Measurements from ENCODE around the gene CYP46A1. TPM values are rescaled to one million over a fixed set of nuclear protein-coding genes. Genes with fewer than 3 reads are reported as not detected.
"Not testable (repeated sequence)": the region's sequence is repeated elsewhere in the genome, so short reads cannot be mapped to it uniquely, and the experiment has no call there.

CYP46A1 gene
- total RNA-seq, 1 donor from 2014 or later: 1.1 TPM

DNA sequence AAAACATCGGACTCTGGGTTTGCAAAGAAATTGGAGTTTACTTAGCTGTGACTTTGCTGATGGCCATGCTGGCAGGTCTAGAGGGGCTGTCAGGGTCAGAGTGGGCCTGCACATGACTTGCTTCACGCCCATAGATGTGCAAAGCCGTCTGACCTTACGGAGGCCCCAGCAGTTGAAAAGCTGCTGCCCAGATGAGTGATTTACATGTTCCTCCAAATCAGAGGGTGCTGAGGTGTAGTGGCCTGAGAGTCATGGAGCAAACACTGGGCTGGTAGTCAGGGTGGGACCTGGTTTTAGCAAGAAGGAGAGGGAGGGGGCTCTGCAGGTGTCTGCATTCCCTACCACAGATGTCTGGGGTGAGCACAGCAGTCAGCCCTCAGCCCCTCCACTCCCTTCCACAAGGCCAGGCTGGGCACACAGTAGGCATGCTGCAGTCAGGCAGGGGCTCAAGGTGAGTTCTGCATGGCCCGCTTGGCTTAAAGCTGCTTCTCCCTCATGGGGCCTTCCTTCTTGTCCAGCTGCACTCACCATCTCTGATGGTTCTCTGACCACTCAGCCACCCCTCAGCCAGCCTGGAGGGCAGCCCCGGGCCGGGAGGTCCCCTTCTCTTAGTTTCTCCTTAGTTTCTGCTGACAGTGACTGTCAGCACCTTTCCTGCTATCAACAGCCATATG lies 74.9 kb downstream of the CYP46A1 start:
- Mint-ChIP-seq H3K36me3 (no peaks in the 10 kb centered on the region), H3K9me3 (no peaks in the 10 kb centered on the region), H3K27me3 (ENCODE audit: insufficient read depth, low read depth) (peaks cover 18% of the 10 kb centered on the region), H3K4me1 (peaks cover 38% of the 10 kb centered on the region), H3K4me3 (peak overlapping the region; percentile 44), H3K27ac (peak overlapping the region; percentile 92)
- Histone ChIP-seq H3K36me3 (no peaks in the 10 kb centered on the region), H3K79me2 (ENCODE audit: low read depth) (no peaks in the 10 kb centered on the region), H3F3A (ENCODE audit: low read depth) (peaks cover 17% of the 10 kb centered on the region), H3K27ac (no peak overlapping the region), H3K4me3 (no peak overlapping the region), H2AFZ (replicated peaks) (no peak overlapping the region), H3K9me3 (ENCODE audit: low read depth) (no peaks in the 10 kb centered on the region), H3K27me3 (no peaks in the 10 kb centered on the region), H3K4me2 (no peak overlapping the region), H4K20me1 (ENCODE audit: low read depth) (no peaks in the 10 kb centered on the region), H3K9ac (no peak overlapping the region), H3K4me1 (peaks cover 17% of the 10 kb centered on the region)
- TF ChIP-seq EZH2 (IDR thresholded peaks at IDR 0.05) (no peak), CTCF (IDR thresholded peaks at IDR 0.05) (no peak), EZH2phosphoT487 (IDR thresholded peaks at IDR 0.05) (no peak)
- no peak for DNase-seq (ENCODE audit: low spot score)

DNA sequence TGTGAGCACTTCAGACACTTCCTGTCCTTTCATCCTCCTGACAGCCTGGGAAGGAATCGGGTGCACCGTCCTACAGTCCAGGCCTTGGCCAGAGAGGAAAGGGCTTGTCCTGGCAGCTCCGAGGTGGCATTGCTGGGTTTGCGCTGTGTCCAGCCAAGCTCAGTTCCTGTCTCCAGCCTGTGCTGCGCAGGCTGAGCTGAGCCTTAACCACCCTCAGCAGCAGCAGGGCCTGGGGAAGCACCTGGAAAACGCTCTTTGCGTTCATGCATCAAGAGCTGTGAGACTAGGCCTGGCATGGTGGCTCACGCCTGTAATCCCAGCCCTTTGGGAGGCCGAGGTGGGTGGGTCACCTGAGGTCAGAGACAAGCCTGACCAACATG lies 75.4 kb downstream of the CYP46A1 start:
- H3K27me3 ChIP-seq: no peaks in the 10 kb centered on the region
- H3K4me1 Mint-ChIP-seq: peaks cover 36% of the 10 kb centered on the region
- peaks cover 16% of the 10 kb centered on the region for H3K27me3 Mint-ChIP-seq (ENCODE audit: insufficient read depth, low read depth)
- no peaks in the 10 kb centered on the region for H3K79me2 ChIP-seq (ENCODE audit: low read depth)
- no peak overlapping the region for H3K4me2 ChIP-seq
- H3K4me3 Mint-ChIP-seq: no peak overlapping the region
- no peaks in the 10 kb centered on the region for H3K9me3 ChIP-seq (ENCODE audit: low read depth)
- H3K27ac Mint-ChIP-seq: no peak overlapping the region
- H3K4me3 ChIP-seq: no peak overlapping the region
- H3K36me3 Mint-ChIP-seq: no peaks in the 10 kb centered on the region
- no peaks in the 10 kb centered on the region for H3K36me3 ChIP-seq
- H3F3A ChIP-seq (ENCODE audit: low read depth): peaks cover 12% of the 10 kb centered on the region
- peaks cover 11% of the 10 kb centered on the region for H3K4me1 ChIP-seq
- no peaks in the 10 kb centered on the region for H3K9me3 Mint-ChIP-seq
- TF ChIP-seq EZH2phosphoT487 (IDR thresholded peaks at IDR 0.05) (no peak), EZH2 (IDR thresholded peaks at IDR 0.05) (no peak), CTCF (IDR thresholded peaks at IDR 0.05) (no peak)
- H3K9ac ChIP-seq: no peak overlapping the region
- DNase-seq (ENCODE audit: low spot score): no peak
- no peak overlapping the region for H3K27ac ChIP-seq
- H4K20me1 ChIP-seq (ENCODE audit: low read depth): no peaks in the 10 kb centered on the region
- no peak overlapping the region for H2AFZ ChIP-seq (replicated peaks)

- no peak overlapping the region for H3K4me3 ChIP-seq
- Mint-ChIP-seq H3K36me3 (no peaks in the 10 kb centered on the region), H3K9me3 (no peaks in the 10 kb centered on the region), H3K27me3 (ENCODE audit: insufficient read depth, low read depth) (peaks cover 13% of the 10 kb centered on the region), H3K27ac (peak overlapping the region; percentile 57), H3K4me3 (no peak overlapping the region), H3K4me1 (peaks cover 35% of the 10 kb centered on the region)
- peaks cover 4% of the 10 kb centered on the region for H3F3A ChIP-seq (ENCODE audit: low read depth)
- no peak overlapping the region for H3K9ac ChIP-seq
- H2AFZ ChIP-seq (replicated peaks): no peak overlapping the region
- H3K4me1 ChIP-seq: no peaks in the 10 kb centered on the region
- H3K27me3 ChIP-seq: no peaks in the 10 kb centered on the region
- TF ChIP-seq CTCF (IDR thresholded peaks at IDR 0.05): no peak
- TF ChIP-seq EZH2phosphoT487 (IDR thresholded peaks at IDR 0.05): no peak
- no peak for TF ChIP-seq EZH2 (IDR thresholded peaks at IDR 0.05)
- no peaks in the 10 kb centered on the region for H3K36me3 ChIP-seq
- no peaks in the 10 kb centered on the region for H3K9me3 ChIP-seq (ENCODE audit: low read depth)
- H3K4me2 ChIP-seq: no peak overlapping the region
- no peaks in the 10 kb centered on the region for H3K79me2 ChIP-seq (ENCODE audit: low read depth)
- no peaks in the 10 kb centered on the region for H4K20me1 ChIP-seq (ENCODE audit: low read depth)
- DNase-seq (ENCODE audit: low spot score): no peak
- H3K27ac ChIP-seq: no peak overlapping the region
These were observed 76.7 kb downstream of the CYP46A1 start for GRCh38 chr14:99760817-99761216.

DNA sequence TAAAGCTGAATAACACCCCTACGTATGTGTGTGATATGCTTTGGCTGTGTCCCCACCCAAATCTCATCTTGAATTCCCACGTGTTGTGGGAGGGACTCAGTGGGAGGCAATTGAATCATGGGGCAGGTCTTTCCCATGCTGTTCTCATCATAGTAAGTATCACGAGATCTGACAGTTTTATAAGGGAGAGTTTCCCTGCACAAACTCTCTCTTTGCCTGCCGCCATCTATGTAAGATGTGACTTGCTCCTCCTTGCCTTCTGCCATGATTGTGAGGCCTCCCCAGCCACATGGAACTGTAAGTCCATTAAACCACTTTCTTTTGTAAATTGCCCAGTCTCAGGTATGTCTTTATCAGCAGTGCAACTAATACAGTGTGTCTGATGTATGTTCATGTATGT lies 78.8 kb downstream of the CYP46A1 start:
- H3K79me2 ChIP-seq (ENCODE audit: low read depth); H3K36me3 ChIP-seq; DNase-seq (ENCODE audit: low spot score); H3K4me3 Mint-ChIP-seq; H3K4me2 ChIP-seq; H3K4me1 ChIP-seq; H3K27me3 ChIP-seq; H3K9ac ChIP-seq; H4K20me1 ChIP-seq (ENCODE audit: low read depth); H3K4me3 ChIP-seq; H3K36me3 Mint-ChIP-seq; H3K9me3 Mint-ChIP-seq; H3K27ac ChIP-seq; H3K27ac Mint-ChIP-seq; H3K9me3 ChIP-seq (ENCODE audit: low read depth); H2AFZ ChIP-seq (replicated peaks); H3F3A ChIP-seq (ENCODE audit: low read depth): not testable (repeated sequence)
- H3K27me3 Mint-ChIP-seq (ENCODE audit: insufficient read depth, low read depth): peaks cover 13% of the 10 kb centered on the region
- H3K4me1 Mint-ChIP-seq: peaks cover 39% of the 10 kb centered on the region

Data from neural progenitor cell (in vitro differentiated cells).